Lower leg skin (tissue), 3 donors: ENCODE data around the gene NBPF20.
"Not testable (repeated sequence)": the region's sequence is repeated elsewhere in the genome, so short reads cannot be mapped to it uniquely, and the experiment has no call there.

Source experiments
- POLR2A ChIP-seq, 2 donors: fragments of 450-650 bp; IDR thresholded peaks; one replicate each; pipeline ENCODE4 v1.6.1; 2016 to 2017; ENCODE audit warnings: antibody characterized with exemption in 2 of 2, mild to moderate bottlenecking in 1 of 2, moderate library complexity in 1 of 2
- TF ChIP-seq, protein P1 (sequence below), 3 donors: fragments of 450-650 bp; IDR thresholded peaks; one replicate each; pipeline ENCODE4 v1.5.1; 2016; ENCODE audit warnings: antibody characterized with exemption in 3 of 3, mild to moderate bottlenecking in 3 of 3, moderate library complexity in 2 of 3

DNA sequence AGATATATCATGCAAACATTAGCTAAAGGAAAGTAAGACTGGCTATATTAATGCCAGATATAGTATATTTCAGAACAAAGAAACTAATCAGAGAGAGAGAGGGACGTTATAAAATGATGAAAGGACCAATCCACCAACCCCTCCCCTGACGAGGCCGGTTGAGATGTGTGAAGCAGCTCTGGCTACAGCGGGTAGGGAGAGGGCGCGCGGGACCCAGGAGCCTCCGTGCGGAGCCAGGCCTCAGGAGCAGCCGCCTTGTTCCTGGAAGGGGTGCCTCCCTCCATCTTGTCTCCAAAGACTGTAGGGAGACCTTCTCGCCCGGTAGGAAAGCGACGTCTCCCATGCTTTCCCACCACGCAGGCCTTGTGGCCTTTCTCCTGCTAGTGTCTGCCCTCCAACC is 5.4 kb upstream of the NBPF20 start:
- TF ChIP-seq, protein P1, sequence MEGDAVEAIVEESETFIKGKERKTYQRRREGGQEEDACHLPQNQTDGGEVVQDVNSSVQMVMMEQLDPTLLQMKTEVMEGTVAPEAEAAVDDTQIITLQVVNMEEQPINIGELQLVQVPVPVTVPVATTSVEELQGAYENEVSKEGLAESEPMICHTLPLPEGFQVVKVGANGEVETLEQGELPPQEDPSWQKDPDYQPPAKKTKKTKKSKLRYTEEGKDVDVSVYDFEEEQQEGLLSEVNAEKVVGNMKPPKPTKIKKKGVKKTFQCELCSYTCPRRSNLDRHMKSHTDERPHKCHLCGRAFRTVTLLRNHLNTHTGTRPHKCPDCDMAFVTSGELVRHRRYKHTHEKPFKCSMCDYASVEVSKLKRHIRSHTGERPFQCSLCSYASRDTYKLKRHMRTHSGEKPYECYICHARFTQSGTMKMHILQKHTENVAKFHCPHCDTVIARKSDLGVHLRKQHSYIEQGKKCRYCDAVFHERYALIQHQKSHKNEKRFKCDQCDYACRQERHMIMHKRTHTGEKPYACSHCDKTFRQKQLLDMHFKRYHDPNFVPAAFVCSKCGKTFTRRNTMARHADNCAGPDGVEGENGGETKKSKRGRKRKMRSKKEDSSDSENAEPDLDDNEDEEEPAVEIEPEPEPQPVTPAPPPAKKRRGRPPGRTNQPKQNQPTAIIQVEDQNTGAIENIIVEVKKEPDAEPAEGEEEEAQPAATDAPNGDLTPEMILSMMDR (IDR thresholded peaks at IDR 0.05) = not testable (repeated sequence)
- not testable (repeated sequence) for TF ChIP-seq POLR2A (IDR thresholded peaks at IDR 0.05)
